Endodermal cell (in vitro differentiated cells): ENCODE data around the gene YPEL1. TPM values are rescaled to one million over a fixed set of nuclear protein-coding genes. Genes with fewer than 3 reads are reported as not detected.
A peak's percentile ranks its signal among the peaks of the same experiment; 100 is the strongest.

Experiments
- DNase-seq: peaks from one replicate; pipeline ENCODE4 v3.0.0-alpha.2; 2017
- H3K27ac ChIP-seq: 2 replicates; pipeline ENCODE4 v1.5.1; 2013; ENCODE audit warnings: mild to moderate bottlenecking, low read depth, low read length, moderate library complexity
- H3K27me3 ChIP-seq: 2 replicates; pipeline ENCODE4 v1.6.1; 2013; ENCODE audit warnings: mild to moderate bottlenecking, low read length, moderate library complexity; ENCODE audit not compliant: insufficient read depth, control insufficient read depth, poor library complexity, severe bottlenecking
- H3K36me3 ChIP-seq: 2 replicates; pipeline ENCODE4 v1.7.0; 2013; ENCODE audit warnings: mild to moderate bottlenecking, low read length, moderate library complexity; ENCODE audit not compliant: control insufficient read depth, insufficient read depth
- H3K4me1 ChIP-seq: one replicate; pipeline ENCODE4 v1.7.0; 2013; ENCODE audit warnings: low read length; ENCODE audit not compliant: control insufficient read depth, insufficient read depth
- H3K4me3 ChIP-seq: 2 replicates; pipeline ENCODE4 v1.5.1; 2013; ENCODE audit warnings: mild to moderate bottlenecking, low read length, moderate library complexity
- H3K9ac ChIP-seq: 2 replicates; pipeline ENCODE4 v1.6.1; 2013; ENCODE audit warnings: mild to moderate bottlenecking, low read length, moderate library complexity; ENCODE audit not compliant: poor library complexity, severe bottlenecking; ENCODE audit errors: extremely low read depth
- H3K9me3 ChIP-seq: 2 replicates; pipeline ENCODE4 v1.6.1; 2013; ENCODE audit warnings: mild to moderate bottlenecking, low read length, moderate library complexity; ENCODE audit not compliant: control insufficient read depth
- H3K27ac Mint-ChIP-seq: 2 replicates; pipeline ENCODE4 v1.8.0; 2020; ENCODE audit warnings: mixed read lengths
- H3K27me3 Mint-ChIP-seq: 2 replicates; pipeline ENCODE4 v1.8.0; 2021; ENCODE audit warnings: mild to moderate bottlenecking, mixed read lengths; ENCODE audit not compliant: insufficient read depth
- H3K36me3 Mint-ChIP-seq: 2 replicates; pipeline ENCODE4 v1.8.0; 2020; ENCODE audit warnings: low read depth, mixed read lengths
- H3K4me1 Mint-ChIP-seq: 2 replicates; pipeline ENCODE4 v1.8.0; 2020; ENCODE audit warnings: mixed read lengths
- H3K4me3 Mint-ChIP-seq: 2 replicates; pipeline ENCODE4 v1.8.0; 2020; ENCODE audit warnings: mild to moderate bottlenecking, moderate library complexity, mixed read lengths
- H3K9me3 Mint-ChIP-seq: 2 replicates; pipeline ENCODE4 v1.8.0; 2020; ENCODE audit warnings: mild to moderate bottlenecking, mixed read lengths
- WGBS, 2 experiments: methylation state at CpG; one replicate each; pipeline versions ENCODE4 v1.1.5 to v1.1.7; 2013; ENCODE audit warnings: missing lambda C conversion rate in 2 of 2, mixed read lengths in 1 of 2; ENCODE audit not compliant: insufficient coverage in 1 of 2, insufficient read length in 1 of 2; 5-methylcytosine and 5-hydroxymethylcytosine counted together
- total RNA-seq, 2 donors: library from RNA; stranded (reverse); fragmentation: NEBNext Ultra II Directional in 1 of 2; extraction: Animal tissue kit (Norgen Biotek cat#: 25700) in 1 of 2; gene quantifications; 2 replicates in 1 of 2; 3 replicates in 1 of 2; pipeline ENCODE4 v1.2.1, GENCODE V29; 2021
- TF ChIP-seq, protein P1 (sequence below): fragments of 200-600 bp; sonication (generic); conservative IDR thresholded peaks from 2 replicates; pipeline ENCODE4 v1.5.0; 2021; ENCODE audit warnings: antibody characterized with exemption, mild to moderate bottlenecking

YPEL1 gene
- total RNA-seq, 2 donors from 2014 or later = 13.4 to 23.4 TPM

DNA sequence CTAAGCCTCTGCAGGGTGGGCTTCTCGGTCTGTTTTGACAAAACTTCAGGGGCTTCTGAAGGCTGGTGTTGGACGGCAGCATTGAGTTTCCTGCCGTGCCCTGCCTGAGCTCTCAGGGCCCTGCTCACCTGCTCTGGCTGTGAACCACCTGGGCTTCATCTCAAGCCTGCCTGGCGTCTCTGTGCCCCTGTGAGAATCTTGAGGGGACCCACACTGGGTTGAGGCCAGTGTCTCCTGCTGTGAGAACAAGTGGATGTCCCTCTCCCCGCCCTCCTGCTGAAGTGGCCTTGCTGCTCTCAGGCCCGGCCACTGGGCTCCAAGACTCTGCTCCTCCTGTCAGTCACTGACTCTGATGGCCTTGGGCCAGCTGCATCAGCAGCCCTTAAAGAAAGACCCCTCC is 39.5 kb downstream of the YPEL1 start:
- 88 to 91% methylated on average over 5 to 6 of the region's 6 CpGs for WGBS, 2 experiments
- Histone ChIP-seq H3K27me3 (no peaks in the 10 kb centered on the region), H3K27ac (no peak overlapping the region), H3K4me3 (no peak overlapping the region), H3K9ac (no peak overlapping the region), H3K9me3 (no peaks in the 10 kb centered on the region), H3K36me3 (peaks cover 37% of the 10 kb centered on the region), H3K4me1 (peaks cover 3% of the 10 kb centered on the region)
- TF ChIP-seq, protein P1, sequence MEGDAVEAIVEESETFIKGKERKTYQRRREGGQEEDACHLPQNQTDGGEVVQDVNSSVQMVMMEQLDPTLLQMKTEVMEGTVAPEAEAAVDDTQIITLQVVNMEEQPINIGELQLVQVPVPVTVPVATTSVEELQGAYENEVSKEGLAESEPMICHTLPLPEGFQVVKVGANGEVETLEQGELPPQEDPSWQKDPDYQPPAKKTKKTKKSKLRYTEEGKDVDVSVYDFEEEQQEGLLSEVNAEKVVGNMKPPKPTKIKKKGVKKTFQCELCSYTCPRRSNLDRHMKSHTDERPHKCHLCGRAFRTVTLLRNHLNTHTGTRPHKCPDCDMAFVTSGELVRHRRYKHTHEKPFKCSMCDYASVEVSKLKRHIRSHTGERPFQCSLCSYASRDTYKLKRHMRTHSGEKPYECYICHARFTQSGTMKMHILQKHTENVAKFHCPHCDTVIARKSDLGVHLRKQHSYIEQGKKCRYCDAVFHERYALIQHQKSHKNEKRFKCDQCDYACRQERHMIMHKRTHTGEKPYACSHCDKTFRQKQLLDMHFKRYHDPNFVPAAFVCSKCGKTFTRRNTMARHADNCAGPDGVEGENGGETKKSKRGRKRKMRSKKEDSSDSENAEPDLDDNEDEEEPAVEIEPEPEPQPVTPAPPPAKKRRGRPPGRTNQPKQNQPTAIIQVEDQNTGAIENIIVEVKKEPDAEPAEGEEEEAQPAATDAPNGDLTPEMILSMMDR = no peak
- no peaks in the 10 kb centered on the region for H3K9me3 Mint-ChIP-seq
- no peak overlapping the region for H3K4me3 Mint-ChIP-seq
- no peak overlapping the region for H3K27ac Mint-ChIP-seq
- DNase-seq = no peak
- H3K27me3 Mint-ChIP-seq = no peaks in the 10 kb centered on the region
- H3K36me3 Mint-ChIP-seq = peaks cover 47% of the 10 kb centered on the region
- peaks cover 11% of the 10 kb centered on the region for H3K4me1 Mint-ChIP-seq

DNA sequence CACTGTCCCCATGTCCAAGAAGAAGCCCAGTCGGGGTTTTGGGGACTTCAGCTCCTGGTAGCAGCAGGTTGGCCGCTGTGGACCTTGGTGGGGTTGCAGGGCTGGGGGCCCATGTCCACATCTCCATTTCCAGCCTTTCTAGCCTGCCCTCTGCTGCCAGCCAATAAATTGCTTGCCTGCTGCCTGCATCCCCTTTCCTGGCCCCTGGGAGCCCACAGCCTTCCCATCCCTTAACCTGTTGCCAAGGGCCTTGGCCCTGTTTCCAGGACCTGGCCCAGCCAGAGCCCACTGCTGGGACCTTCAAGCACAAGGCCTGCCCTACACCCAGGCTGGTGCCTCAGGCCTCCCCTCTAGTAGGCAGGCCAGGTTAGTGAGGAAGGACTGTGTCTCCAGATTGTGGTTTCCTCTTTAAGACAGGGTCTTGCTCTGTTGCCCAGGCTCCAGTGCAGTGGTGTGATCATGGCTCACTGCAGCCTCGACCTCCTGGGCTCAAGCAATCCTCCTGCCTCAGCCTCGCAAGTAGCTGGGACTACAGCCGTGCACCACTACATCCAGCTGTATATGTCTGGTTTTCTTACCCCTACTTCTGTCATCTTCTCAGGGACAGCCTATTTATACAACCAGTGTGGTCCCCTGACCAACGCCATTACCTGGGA is 40.0 kb downstream of the YPEL1 start:
- H3K4me3 Mint-ChIP-seq = no peak overlapping the region
- H3K4me3 ChIP-seq = no peak overlapping the region
- peak; percentile 38 for DNase-seq
- WGBS, 2 experiments = 90 to 92% methylated on average over 6 of the region's 6 CpGs
- H3K4me1 Mint-ChIP-seq = peaks cover 6% of the 10 kb centered on the region
- H3K36me3 ChIP-seq = peaks cover 32% of the 10 kb centered on the region
- peak overlapping the region; percentile 29 for H3K27ac ChIP-seq
- H3K9me3 ChIP-seq = no peaks in the 10 kb centered on the region
- H3K9ac ChIP-seq = no peak overlapping the region
- TF ChIP-seq, protein P1 = no peak
- H3K36me3 Mint-ChIP-seq = peaks cover 44% of the 10 kb centered on the region
- no peaks in the 10 kb centered on the region for H3K4me1 ChIP-seq
- no peaks in the 10 kb centered on the region for H3K27me3 ChIP-seq
- no peaks in the 10 kb centered on the region for H3K27me3 Mint-ChIP-seq
- no peaks in the 10 kb centered on the region for H3K9me3 Mint-ChIP-seq
- H3K27ac Mint-ChIP-seq = no peak overlapping the region

DNA sequence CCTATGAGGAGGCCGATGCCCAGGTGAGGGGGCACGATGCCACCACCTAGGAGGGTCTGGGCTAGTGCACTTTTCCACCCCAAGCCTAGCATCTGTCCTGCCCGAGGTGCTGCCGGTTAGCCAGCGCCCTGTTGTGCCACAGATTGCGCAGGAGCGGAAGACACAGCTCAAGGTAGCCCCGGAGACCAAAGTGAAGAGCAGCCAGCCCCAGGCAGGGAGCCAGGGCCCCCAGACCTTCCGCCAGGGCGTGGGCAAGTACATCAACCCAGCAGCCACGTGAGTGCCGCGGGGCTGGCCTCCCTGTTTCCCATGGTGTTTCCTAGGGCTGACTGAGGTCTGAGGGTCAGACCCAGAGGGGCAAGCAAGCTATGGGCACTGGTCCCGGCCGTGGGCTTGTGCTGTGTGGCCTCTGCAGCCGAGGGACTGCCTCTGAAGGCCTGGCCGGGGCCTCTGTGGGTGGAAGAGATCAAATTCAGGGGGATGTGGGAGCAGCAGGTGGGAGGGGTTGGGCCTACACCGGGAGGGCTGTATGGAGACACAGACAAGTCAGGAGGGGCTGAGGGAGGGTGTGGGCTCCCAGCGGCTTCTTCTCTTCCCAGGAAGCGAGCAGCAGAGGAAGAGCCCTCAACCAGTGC is 40.7 kb downstream of the YPEL1 start:
- Histone ChIP-seq H3K27me3 (no peaks in the 10 kb centered on the region), H3K9ac (no peak overlapping the region), H3K4me3 (no peak overlapping the region), H3K9me3 (no peaks in the 10 kb centered on the region), H3K36me3 (peaks cover 37% of the 10 kb centered on the region), H3K27ac (peak overlapping the region; percentile 29), H3K4me1 (no peaks in the 10 kb centered on the region)
- Mint-ChIP-seq H3K4me3 (no peak overlapping the region), H3K9me3 (no peaks in the 10 kb centered on the region), H3K4me1 (peaks cover 5% of the 10 kb centered on the region), H3K36me3 (peaks cover 45% of the 10 kb centered on the region), H3K27me3 (no peaks in the 10 kb centered on the region), H3K27ac (no peak overlapping the region)
- WGBS, 2 experiments = 90 to 100% methylated on average over 10 to 20 of the region's 20 CpGs
- TF ChIP-seq, protein P1 = no peak
- DNase-seq = peak; percentile 33
